Measurements from ENCODE around the gene PXDC1. TPM values are rescaled to one million over a fixed set of nuclear protein-coding genes. Genes with fewer than 3 reads are reported as not detected.

Gene PXDC1
- total RNA-seq, 1 experiment from 2014 or later = 18.2 TPM

DNA sequence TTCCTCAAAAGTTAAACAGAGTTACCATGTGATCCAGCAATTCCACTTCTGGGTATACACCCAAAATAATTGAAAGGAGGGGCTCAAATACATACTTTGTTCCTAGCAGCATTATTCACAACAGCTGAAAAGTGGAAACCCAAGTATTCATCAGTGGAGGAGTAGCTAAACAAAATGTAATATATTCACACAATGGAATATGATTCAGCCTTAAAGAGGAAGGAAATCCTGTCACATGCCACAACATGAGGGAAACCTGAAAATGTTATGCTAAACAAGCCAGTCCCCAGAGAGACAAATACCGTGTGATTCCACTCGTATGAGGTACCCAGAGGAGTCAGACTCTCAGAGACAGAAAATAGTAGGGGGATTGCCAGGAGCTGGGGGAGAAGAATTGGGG lies 44.5 kb downstream of the PXDC1 start:
- no peaks in the 10 kb centered on the region for H3K9me3 Mint-ChIP-seq (ENCODE audit: low read depth, unreplicated experiment)

DNA sequence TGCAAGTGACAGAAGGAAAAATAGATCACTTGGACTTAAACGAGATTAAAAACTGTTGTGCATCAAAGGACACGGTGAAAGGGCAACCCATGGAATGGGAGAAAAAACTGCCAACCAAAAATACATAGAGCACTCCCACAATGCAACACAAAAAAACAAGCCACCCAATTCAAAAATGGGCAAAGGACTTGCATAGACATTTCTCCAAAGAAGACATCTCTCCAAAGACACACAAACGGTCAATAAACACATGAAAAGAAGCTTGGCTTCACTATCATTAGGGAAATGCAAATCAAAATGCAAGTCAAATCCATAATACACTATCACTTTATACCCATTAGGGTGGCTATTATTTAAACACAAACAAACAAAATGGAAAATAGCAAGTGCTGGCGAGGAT lies 45.0 kb downstream of the PXDC1 start:
- BruUV-seq (replicated peaks) = no TSS peak
- intact Hi-C loops (cut with micrococcal nuclease; ENCODE audit: unreplicated experiment) = no loop called here
- no peak overlapping the region for H3K27ac Mint-ChIP-seq (ENCODE audit: unreplicated experiment)
- peaks cover 20% of the 10 kb centered on the region for H3K27me3 Mint-ChIP-seq (ENCODE audit: unreplicated experiment)
- H3K9me3 Mint-ChIP-seq (ENCODE audit: low read depth, unreplicated experiment) = no peaks in the 10 kb centered on the region
- no peak overlapping the region for H3K4me3 Mint-ChIP-seq (ENCODE audit: low read depth, unreplicated experiment)
- DNase-seq = no peak
- no peaks in the 10 kb centered on the region for H3K36me3 Mint-ChIP-seq (ENCODE audit: insufficient read depth, unreplicated experiment)
- TF ChIP-seq, protein P1, sequence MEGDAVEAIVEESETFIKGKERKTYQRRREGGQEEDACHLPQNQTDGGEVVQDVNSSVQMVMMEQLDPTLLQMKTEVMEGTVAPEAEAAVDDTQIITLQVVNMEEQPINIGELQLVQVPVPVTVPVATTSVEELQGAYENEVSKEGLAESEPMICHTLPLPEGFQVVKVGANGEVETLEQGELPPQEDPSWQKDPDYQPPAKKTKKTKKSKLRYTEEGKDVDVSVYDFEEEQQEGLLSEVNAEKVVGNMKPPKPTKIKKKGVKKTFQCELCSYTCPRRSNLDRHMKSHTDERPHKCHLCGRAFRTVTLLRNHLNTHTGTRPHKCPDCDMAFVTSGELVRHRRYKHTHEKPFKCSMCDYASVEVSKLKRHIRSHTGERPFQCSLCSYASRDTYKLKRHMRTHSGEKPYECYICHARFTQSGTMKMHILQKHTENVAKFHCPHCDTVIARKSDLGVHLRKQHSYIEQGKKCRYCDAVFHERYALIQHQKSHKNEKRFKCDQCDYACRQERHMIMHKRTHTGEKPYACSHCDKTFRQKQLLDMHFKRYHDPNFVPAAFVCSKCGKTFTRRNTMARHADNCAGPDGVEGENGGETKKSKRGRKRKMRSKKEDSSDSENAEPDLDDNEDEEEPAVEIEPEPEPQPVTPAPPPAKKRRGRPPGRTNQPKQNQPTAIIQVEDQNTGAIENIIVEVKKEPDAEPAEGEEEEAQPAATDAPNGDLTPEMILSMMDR (IDR thresholded peaks at IDR 0.05; ENCODE audit: unreplicated experiment) = no peak
- CTCF ChIA-PET = no interaction called here
- no peaks in the 10 kb centered on the region for H3K4me1 Mint-ChIP-seq (ENCODE audit: low read depth, unreplicated experiment)

More for the DNA sequence above, 44.5 kb downstream of the PXDC1 start:
- CTCF ChIA-PET = no interaction called here
- Mint-ChIP-seq H3K36me3 (ENCODE audit: insufficient read depth, unreplicated experiment) (no peaks in the 10 kb centered on the region), H3K27me3 (ENCODE audit: unreplicated experiment) (peaks cover 20% of the 10 kb centered on the region), H3K4me1 (ENCODE audit: low read depth, unreplicated experiment) (no peaks in the 10 kb centered on the region), H3K4me3 (ENCODE audit: low read depth, unreplicated experiment) (no peak overlapping the region), H3K27ac (ENCODE audit: unreplicated experiment) (no peak overlapping the region)
- intact Hi-C loops (cut with micrococcal nuclease; ENCODE audit: unreplicated experiment) = no loop called here
- TF ChIP-seq, protein P1 (IDR thresholded peaks at IDR 0.05; ENCODE audit: unreplicated experiment) = no peak
- BruUV-seq (replicated peaks) = no TSS peak
- no peak for DNase-seq

DNA sequence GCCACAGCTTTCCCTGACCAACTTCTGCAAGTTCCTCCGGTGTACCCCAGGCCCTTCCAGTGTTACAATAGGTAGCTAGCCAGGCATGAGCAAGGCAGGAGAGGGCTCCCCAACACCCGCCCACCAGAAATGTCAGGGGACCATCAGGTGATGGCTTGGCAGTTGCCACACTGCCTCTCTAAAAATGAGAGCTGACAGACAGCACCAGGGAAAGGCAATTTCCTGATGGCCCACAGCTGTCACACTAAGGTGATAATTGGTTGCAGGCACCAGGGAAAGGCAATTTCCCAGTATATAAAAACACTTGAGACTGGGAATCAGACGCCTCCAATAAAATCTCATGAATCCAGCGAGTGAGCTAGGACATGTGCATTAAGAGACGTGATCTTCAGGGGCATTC lies 49.9 kb downstream of the PXDC1 start:
- Mint-ChIP-seq H3K27ac (ENCODE audit: unreplicated experiment) (no peak overlapping the region), H3K27me3 (ENCODE audit: unreplicated experiment) (peaks cover 52% of the 10 kb centered on the region), H3K4me3 (ENCODE audit: low read depth, unreplicated experiment) (no peak overlapping the region), H3K4me1 (ENCODE audit: low read depth, unreplicated experiment) (no peaks in the 10 kb centered on the region), H3K9me3 (ENCODE audit: low read depth, unreplicated experiment) (no peaks in the 10 kb centered on the region), H3K36me3 (ENCODE audit: insufficient read depth, unreplicated experiment) (no peaks in the 10 kb centered on the region)
- no TSS peak for BruUV-seq (replicated peaks)
- TF ChIP-seq, protein P1 (IDR thresholded peaks at IDR 0.05; ENCODE audit: unreplicated experiment) = no peak
- DNase-seq = no peak
- CTCF ChIA-PET = no interaction called here
- intact Hi-C loops (cut with micrococcal nuclease; ENCODE audit: unreplicated experiment) = no loop called here

DNA sequence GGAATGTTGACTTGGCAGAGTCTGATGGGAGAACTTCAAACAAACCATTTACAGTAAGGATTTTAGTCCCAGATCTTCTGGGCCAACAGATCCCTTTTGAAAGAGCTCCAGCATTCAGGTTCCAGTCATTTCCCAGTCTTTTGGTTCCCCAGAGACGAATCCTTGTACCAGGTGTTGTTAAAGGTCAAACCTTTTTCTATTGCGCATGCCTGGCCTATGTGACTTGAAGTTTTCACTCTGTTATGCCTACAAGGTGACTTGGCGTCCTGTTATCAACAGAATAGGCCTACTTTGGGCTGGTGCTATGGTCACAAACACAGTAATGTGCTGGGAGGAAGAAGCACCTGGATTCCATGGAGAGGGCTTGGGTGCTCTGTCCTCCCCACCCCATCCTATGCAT lies 52.3 kb downstream of the PXDC1 start:
- TF ChIP-seq, protein P1 (IDR thresholded peaks at IDR 0.05; ENCODE audit: unreplicated experiment) = no peak
- H3K4me1 Mint-ChIP-seq (ENCODE audit: low read depth, unreplicated experiment) = no peaks in the 10 kb centered on the region
- intact Hi-C loops (cut with micrococcal nuclease; ENCODE audit: unreplicated experiment) = no loop called here
- no peak overlapping the region for H3K27ac Mint-ChIP-seq (ENCODE audit: unreplicated experiment)
- H3K27me3 Mint-ChIP-seq (ENCODE audit: unreplicated experiment) = peaks cover 39% of the 10 kb centered on the region
- no peak overlapping the region for H3K4me3 Mint-ChIP-seq (ENCODE audit: low read depth, unreplicated experiment)
- H3K36me3 Mint-ChIP-seq (ENCODE audit: insufficient read depth, unreplicated experiment) = no peaks in the 10 kb centered on the region
- H3K9me3 Mint-ChIP-seq (ENCODE audit: low read depth, unreplicated experiment) = no peaks in the 10 kb centered on the region
- no peak for DNase-seq
- CTCF ChIA-PET = no interaction called here
- no TSS peak for BruUV-seq (replicated peaks)

Data from Calu3 (cell line).